Astrocyte (in vitro differentiated cells and primary cell): ENCODE measurements around the gene SLC6A19. TPM values are rescaled to one million over a fixed set of nuclear protein-coding genes. Genes with fewer than 3 reads are reported as not detected.

Source experiments
- DNase-seq: peaks from one replicate; pipeline ENCODE4 v3.0.0-alpha.2; 2010; ENCODE audit warnings: low read depth
- FAIRE-seq: peaks from 2 replicates; lab custom pipeline; 2011; peaks lifted over from hg19 to GRCh38; lab: Jason Lieb, UNC
- H2AFZ ChIP-seq: 2 replicates; pipeline ENCODE4 v1.6.0; 2012; ENCODE audit warnings: low read depth, low read length, inconsistent platforms
- H3K27ac ChIP-seq: 2 replicates; pipeline ENCODE4 v1.5.1; 2011; ENCODE audit warnings: low read depth, low read length, inconsistent platforms
- H3K27me3 ChIP-seq: 2 replicates; pipeline ENCODE4 v1.6.0; 2011; ENCODE audit warnings: low read length, inconsistent platforms; ENCODE audit not compliant: insufficient read depth
- H3K36me3 ChIP-seq: 2 replicates; pipeline ENCODE4 v1.5.1; 2011; ENCODE audit warnings: low read length, inconsistent platforms; ENCODE audit not compliant: insufficient read depth
- H3K4me1 ChIP-seq: 2 replicates; pipeline ENCODE4 v1.5.1; 2011; ENCODE audit warnings: low read length, inconsistent platforms; ENCODE audit not compliant: insufficient read depth
- H3K4me2 ChIP-seq: 2 replicates; pipeline ENCODE4 v1.6.0; 2012; ENCODE audit warnings: low read length, inconsistent platforms
- H3K4me3 ChIP-seq: 2 replicates; pipeline ENCODE4 v1.5.1; 2011; ENCODE audit warnings: low read depth, mild to moderate bottlenecking, low read length, inconsistent platforms; ENCODE audit not compliant: insufficient read depth
- H3K79me2 ChIP-seq: 2 replicates; pipeline ENCODE4 v1.6.0; 2012; ENCODE audit warnings: mild to moderate bottlenecking, low read length, inconsistent platforms; ENCODE audit not compliant: insufficient read depth
- H3K9ac ChIP-seq: 2 replicates; pipeline ENCODE4 v1.6.0; 2012; ENCODE audit warnings: mild to moderate bottlenecking, low read length, inconsistent platforms
- H3K9me3 ChIP-seq: 2 replicates; pipeline ENCODE4 v1.5.1; 2012; ENCODE audit warnings: low read depth, mild to moderate bottlenecking, low read length, inconsistent platforms; ENCODE audit not compliant: insufficient read depth
- H4K20me1 ChIP-seq: 2 replicates; pipeline ENCODE4 v1.6.0; 2012; ENCODE audit warnings: low read length, inconsistent platforms; ENCODE audit not compliant: insufficient read depth
- H3K27ac Mint-ChIP-seq: one replicate; pipeline ENCODE4 v1.8.0; 2021; ENCODE audit warnings: mild to moderate bottlenecking, mixed read lengths; ENCODE audit not compliant: unreplicated experiment
- H3K27me3 Mint-ChIP-seq: one replicate; pipeline ENCODE4 v1.8.0; 2021; ENCODE audit warnings: low read depth, mixed read lengths; ENCODE audit not compliant: unreplicated experiment
- H3K36me3 Mint-ChIP-seq: one replicate; pipeline ENCODE4 v1.8.0; 2021; ENCODE audit warnings: low read depth, mixed read lengths; ENCODE audit not compliant: unreplicated experiment
- H3K4me1 Mint-ChIP-seq: one replicate; pipeline ENCODE4 v1.8.0; 2021; ENCODE audit warnings: low read depth, mixed read lengths; ENCODE audit not compliant: unreplicated experiment
- H3K4me3 Mint-ChIP-seq: one replicate; pipeline ENCODE4 v1.8.0; 2021; ENCODE audit warnings: mild to moderate bottlenecking, moderate library complexity, mixed read lengths; ENCODE audit not compliant: unreplicated experiment
- H3K9me3 Mint-ChIP-seq: one replicate; pipeline ENCODE4 v1.8.0; 2021; ENCODE audit warnings: mild to moderate bottlenecking, mixed read lengths; ENCODE audit not compliant: unreplicated experiment
- CTCF ChIP-seq: IDR thresholded peaks from 2 replicates; pipeline ENCODE4 v1.5.1; 2011; ENCODE audit warnings: low read depth, mild to moderate bottlenecking, inconsistent platforms, low read length, moderate library complexity; ENCODE audit not compliant: insufficient read depth
- EZH2 ChIP-seq: IDR thresholded peaks from 2 replicates; pipeline ENCODE4 v1.6.1; 2012; ENCODE audit warnings: mild to moderate bottlenecking, low read length, inconsistent platforms; ENCODE audit not compliant: insufficient read depth
- total RNA-seq: library from RNA; stranded (reverse); gene quantifications from 2 replicates; pipeline ENCODE4 v1.2.1, GENCODE V29; 2021

SLC6A19 gene
- total RNA-seq, 1 donor from 2014 or later: not detected

- no peaks in the 10 kb centered on the region for H3K4me1 Mint-ChIP-seq
- H3K4me1 ChIP-seq: no peaks in the 10 kb centered on the region
- H4K20me1 ChIP-seq: no peaks in the 10 kb centered on the region
- peaks cover 45% of the 10 kb centered on the region for H3K27me3 Mint-ChIP-seq
- H3K9me3 ChIP-seq: peaks cover 10% of the 10 kb centered on the region
- H2AFZ ChIP-seq: no peak overlapping the region
- H3K4me3 ChIP-seq: no peak overlapping the region
- H3K4me2 ChIP-seq: no peak overlapping the region
- H3K27me3 ChIP-seq: no peaks in the 10 kb centered on the region
- H3K9me3 Mint-ChIP-seq: peaks cover 5% of the 10 kb centered on the region
- peaks cover 2% of the 10 kb centered on the region for H3K36me3 Mint-ChIP-seq
- no peak for FAIRE-seq
- H3K79me2 ChIP-seq: no peaks in the 10 kb centered on the region
- H3K27ac ChIP-seq: no peak overlapping the region
- DNase-seq: no peak
- no peak overlapping the region for H3K4me3 Mint-ChIP-seq
- H3K36me3 ChIP-seq: no peaks in the 10 kb centered on the region
- no peak overlapping the region for H3K27ac Mint-ChIP-seq
- TF ChIP-seq EZH2 (no peak), CTCF (no peak)
- no peak overlapping the region for H3K9ac ChIP-seq
Measured at GRCh38 chr5:1222621-1223277, 21.4 kb downstream of the SLC6A19 start.

DNA sequence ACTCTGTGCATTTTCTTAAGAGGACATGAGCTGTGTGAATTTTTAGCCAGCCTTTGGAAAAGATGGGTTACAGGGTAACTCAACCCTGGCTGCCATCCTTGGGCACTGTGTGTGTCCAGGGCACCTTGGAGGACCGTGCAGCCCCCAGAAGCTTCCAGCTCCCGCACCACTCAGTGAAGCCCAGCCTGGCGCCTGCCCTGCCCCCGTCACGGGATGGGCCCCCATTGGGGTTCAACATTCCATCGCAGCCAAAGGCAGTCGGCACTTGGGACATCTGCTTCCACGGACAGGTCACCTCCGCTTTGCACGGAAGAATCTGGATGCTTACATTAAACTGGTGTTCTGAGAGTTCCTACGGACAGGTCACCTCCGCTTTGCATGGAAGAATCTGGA lies 21.9 kb downstream of the SLC6A19 start:
- H3K9me3 ChIP-seq: peaks cover 10% of the 10 kb centered on the region
- H3K9ac ChIP-seq: no peak overlapping the region
- H3K27ac ChIP-seq: no peak overlapping the region
- no peak overlapping the region for H3K4me2 ChIP-seq
- H3K27me3 ChIP-seq: no peaks in the 10 kb centered on the region
- no peak for FAIRE-seq
- H3K4me1 ChIP-seq: no peaks in the 10 kb centered on the region
- H3K36me3 Mint-ChIP-seq: peaks cover 2% of the 10 kb centered on the region
- H3K27me3 Mint-ChIP-seq: peaks cover 44% of the 10 kb centered on the region
- H3K4me3 Mint-ChIP-seq: no peak overlapping the region
- no peaks in the 10 kb centered on the region for H3K79me2 ChIP-seq
- peaks cover 5% of the 10 kb centered on the region for H3K9me3 Mint-ChIP-seq
- no peaks in the 10 kb centered on the region for H4K20me1 ChIP-seq
- DNase-seq: no peak
- no peak overlapping the region for H2AFZ ChIP-seq
- H3K27ac Mint-ChIP-seq: no peak overlapping the region
- H3K4me3 ChIP-seq: no peak overlapping the region
- H3K36me3 ChIP-seq: no peaks in the 10 kb centered on the region
- no peaks in the 10 kb centered on the region for H3K4me1 Mint-ChIP-seq
- TF ChIP-seq CTCF (no peak), EZH2 (no peak)

DNA sequence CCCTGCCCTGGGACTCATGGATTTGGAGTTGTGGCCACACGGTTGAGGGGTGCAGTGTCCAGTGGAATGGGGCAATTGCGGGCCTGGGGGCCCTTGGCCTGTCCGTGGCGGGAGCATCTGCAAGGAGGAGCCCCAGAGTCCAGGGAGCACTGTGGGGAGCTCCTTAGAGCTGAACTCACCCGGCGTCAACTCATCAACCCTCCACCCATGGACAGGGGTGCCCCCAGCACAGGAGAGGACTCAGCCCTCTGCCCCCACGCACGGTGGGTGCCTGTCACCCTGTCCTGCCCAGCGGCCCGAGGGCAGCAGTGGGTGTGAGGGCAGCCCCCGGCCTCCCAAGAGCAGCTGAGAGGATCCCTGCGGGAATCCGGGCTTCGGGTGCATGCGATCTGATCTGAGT lies 23.2 kb downstream of the SLC6A19 start:
- no peak for FAIRE-seq

More for the DNA sequence above, 23.2 kb downstream of the SLC6A19 start:
- Histone ChIP-seq H3K4me1 (no peaks in the 10 kb centered on the region), H2AFZ (no peak overlapping the region), H3K9ac (no peak overlapping the region), H3K4me2 (no peak overlapping the region), H3K79me2 (no peaks in the 10 kb centered on the region), H3K27ac (no peak overlapping the region), H3K36me3 (no peaks in the 10 kb centered on the region), H3K4me3 (no peak overlapping the region), H3K27me3 (no peaks in the 10 kb centered on the region), H4K20me1 (no peaks in the 10 kb centered on the region), H3K9me3 (peaks cover 10% of the 10 kb centered on the region)
- no peaks in the 10 kb centered on the region for H3K4me1 Mint-ChIP-seq
- no peak overlapping the region for H3K27ac Mint-ChIP-seq
- H3K4me3 Mint-ChIP-seq: no peak overlapping the region
- DNase-seq: no peak
- no peaks in the 10 kb centered on the region for H3K9me3 Mint-ChIP-seq
- H3K36me3 Mint-ChIP-seq: peaks cover 2% of the 10 kb centered on the region
- no peak for TF ChIP-seq EZH2
- TF ChIP-seq CTCF: no peak
- H3K27me3 Mint-ChIP-seq: peaks cover 43% of the 10 kb centered on the region
